GM12892 (cell line): ENCODE measurements around the gene DLGAP1.
"Not testable (repeated sequence)": the region's sequence is repeated elsewhere in the genome, so short reads cannot be mapped to it uniquely, and the experiment has no call there.

Source experiments
- DNase-seq: peaks from one replicate; pipeline ENCODE4 v3.0.0; 2011; ENCODE audit not compliant: insufficient read length
- FAIRE-seq: peaks from 2 replicates; lab custom pipeline; 2011; peaks lifted over from hg19 to GRCh38; lab: Jason Lieb, UNC
- POLR2A ChIP-seq: IDR thresholded peaks from 2 replicates; pipeline ENCODE4 v1.6.1; 2011; ENCODE audit warnings: low read depth, low read length, control low read depth
- POLR2AphosphoS5 ChIP-seq: IDR thresholded peaks from 2 replicates; pipeline ENCODE4 v1.6.1; 2011; ENCODE audit warnings: low read depth, low read length, control low read depth
- TAF1 ChIP-seq: IDR thresholded peaks from 2 replicates; pipeline ENCODE4 v1.6.1; 2011; ENCODE audit warnings: low read depth, mild to moderate bottlenecking, control low read depth, low read length, borderline replicate concordance

Gene DLGAP1

DNA sequence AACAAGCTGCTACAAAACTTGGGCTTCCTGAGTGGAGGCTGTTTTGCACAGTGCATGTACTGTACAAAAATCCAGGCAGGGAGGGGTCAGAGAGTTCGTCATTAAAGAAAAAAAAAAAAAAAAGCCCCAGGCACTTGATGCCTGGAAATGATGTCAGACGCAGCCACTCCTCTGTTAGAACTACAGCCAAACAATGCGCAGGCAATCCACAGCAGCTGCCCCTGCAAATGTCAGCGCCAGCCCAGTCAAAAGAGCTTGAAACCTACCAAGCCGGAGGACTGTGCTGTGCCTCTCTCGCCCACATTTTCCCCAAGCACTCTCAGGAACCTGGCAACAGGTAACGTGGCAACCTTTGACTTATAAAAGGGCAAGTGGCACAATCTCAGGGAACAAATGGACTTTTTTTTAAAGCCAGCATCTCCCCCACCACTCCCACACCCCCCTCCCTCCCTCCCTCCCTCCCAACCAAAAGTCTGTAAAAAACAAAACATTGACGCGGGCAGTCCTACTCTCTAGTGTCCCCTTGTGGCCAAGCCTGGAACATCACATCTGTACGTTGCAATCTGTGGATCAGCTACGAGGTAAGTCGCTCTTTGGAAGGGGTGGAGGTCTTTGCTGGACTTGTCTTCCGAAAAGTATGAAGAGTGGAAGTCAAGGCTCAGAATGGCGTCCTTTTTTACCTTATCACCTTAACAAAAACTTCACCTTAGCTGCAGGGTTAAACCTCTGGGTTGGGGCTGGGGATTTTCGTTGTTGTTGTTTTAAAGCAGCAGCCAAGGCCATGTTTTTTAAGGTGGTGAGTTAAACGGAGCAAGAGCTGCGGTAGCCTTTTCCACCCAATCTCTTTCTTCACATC lies 861.0 kb downstream of the DLGAP1 start:
- TF ChIP-seq POLR2AphosphoS5: peak; percentile 47; the same call in 1 of the 2 replicates
- TF ChIP-seq TAF1: no peak
- TF ChIP-seq POLR2A: peak; percentile 59
- peak; percentile 81 for FAIRE-seq

DNA sequence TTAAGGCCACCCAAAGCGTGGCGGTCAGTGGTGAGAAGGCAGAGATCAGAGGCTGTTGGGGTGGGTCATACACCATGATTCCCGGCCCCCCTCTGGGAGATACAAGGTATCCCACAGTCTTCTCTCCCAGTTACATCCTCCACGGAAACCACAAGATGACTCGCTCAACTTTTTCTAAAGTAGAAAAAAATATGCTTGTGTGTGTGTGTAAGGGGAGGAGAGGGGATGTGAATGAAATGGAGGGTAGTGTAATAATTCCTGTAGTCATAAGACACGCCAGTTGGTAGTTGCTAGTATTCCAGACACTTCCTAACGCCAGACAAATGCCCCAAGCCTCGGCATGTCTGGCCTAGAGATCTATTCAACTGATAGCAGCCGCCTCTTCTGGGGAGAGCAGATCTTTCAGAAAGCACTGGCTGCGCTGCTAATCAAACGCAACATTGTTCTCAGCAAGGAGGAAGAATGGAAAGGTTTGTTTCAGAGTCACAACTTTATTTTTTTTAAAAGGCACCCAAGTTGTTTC lies 861.7 kb downstream of the DLGAP1 start:
- DNase-seq (no peak), FAIRE-seq (no peak)
- TF ChIP-seq TAF1 (no peak), POLR2AphosphoS5 (no peak), POLR2A (no peak)

More for the DNA sequence above, 861.0 kb downstream of the DLGAP1 start:
- DNase-seq: peak; percentile 41

DNA sequence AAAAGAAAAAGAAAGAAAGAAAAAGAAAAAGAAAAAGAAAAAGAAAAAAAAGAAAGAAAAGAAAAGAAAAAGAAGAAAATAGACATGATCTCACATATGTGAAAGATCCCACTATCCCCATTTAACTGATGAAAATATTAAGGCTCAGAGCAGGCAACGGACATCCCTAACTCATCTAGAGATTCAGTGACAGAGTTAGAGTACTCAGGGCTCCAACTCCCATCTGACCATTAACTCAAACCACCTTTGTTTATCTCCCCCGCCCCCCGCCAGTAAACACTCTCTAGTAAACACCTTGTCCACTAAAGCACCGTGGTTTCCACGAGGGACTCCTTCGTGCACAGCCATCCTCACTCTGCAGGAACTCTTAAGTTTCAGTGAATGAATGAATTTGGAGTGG lies 862.2 kb downstream of the DLGAP1 start:
- DNase-seq (no peak), FAIRE-seq (no peak)
- no peak for TF ChIP-seq TAF1
- TF ChIP-seq POLR2AphosphoS5: no peak
- TF ChIP-seq POLR2A: no peak

GRCh38 chr18:3590096-3590630 lies 864.9 kb downstream of the DLGAP1 start:
- FAIRE-seq (no peak), DNase-seq (no peak)
- no peak for TF ChIP-seq TAF1
- no peak for TF ChIP-seq POLR2AphosphoS5
- no peak for TF ChIP-seq POLR2A

GRCh38 chr18:3585656-3586509 lies 869.2 kb downstream of the DLGAP1 start:
- no peak for TF ChIP-seq TAF1
- TF ChIP-seq POLR2AphosphoS5: no peak
- TF ChIP-seq POLR2A: no peak
- FAIRE-seq (peak; percentile 48), DNase-seq (no peak)

DNA sequence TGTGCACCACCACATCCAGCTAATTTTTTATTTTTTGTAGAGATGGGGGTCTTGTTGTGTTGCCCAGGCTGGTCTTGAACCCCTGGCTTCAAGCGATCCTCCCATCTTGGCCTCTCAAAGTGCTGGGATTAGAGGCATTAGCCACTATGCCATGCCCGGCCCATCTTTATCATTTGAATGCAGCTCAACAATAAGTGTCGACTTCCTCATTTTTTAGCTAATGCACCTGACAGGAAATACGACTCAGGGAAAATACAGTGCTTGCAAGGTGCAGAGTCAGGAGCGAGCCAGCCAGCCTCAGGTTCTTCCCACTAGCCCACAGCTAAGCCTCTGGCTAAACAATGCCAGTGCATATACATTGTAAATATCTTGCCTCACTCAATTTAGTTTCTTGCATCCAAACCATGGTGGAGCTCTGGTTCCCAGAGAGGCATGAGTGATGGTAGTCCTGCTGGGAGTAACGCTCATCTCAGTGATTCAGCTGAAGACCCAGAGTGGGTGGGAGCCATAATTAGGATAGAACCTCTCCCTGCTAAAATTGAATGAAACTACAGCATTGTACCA lies 870.1 kb downstream of the DLGAP1 start:
- FAIRE-seq: no peak
- no peak for DNase-seq
- TF ChIP-seq POLR2A: no peak
- TF ChIP-seq TAF1: no peak
- TF ChIP-seq POLR2AphosphoS5: no peak

DNA sequence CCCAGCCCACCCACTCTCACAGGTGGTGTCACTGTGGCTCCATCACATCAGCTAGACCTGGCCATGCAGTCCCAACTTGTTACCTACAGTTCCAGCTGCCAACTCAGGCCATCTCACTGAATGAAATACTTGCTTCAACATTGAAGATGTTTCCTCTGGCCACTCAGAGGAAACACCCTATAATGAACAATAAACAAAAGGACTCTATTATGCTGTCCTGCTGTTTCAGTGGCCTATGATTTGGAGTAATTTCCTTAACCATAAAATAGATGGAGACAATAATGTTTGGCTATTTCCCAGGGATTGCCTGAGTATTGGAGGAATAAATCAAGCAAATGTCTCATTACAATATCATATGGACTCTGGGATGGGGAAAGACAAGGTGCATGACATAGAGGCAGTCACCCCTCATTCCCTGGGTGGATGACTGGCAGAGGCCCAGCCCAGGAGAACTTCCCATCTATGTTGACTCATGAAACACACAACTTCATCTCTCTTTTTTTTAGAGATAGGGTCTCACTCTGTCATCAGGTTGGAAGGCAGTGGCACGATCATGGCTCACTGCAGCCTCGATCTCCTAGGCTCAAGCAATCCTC lies 870.7 kb downstream of the DLGAP1 start:
- FAIRE-seq: no peak
- no peak for DNase-seq
- TF ChIP-seq POLR2AphosphoS5 (no peak), TAF1 (no peak), POLR2A (no peak)

DNA sequence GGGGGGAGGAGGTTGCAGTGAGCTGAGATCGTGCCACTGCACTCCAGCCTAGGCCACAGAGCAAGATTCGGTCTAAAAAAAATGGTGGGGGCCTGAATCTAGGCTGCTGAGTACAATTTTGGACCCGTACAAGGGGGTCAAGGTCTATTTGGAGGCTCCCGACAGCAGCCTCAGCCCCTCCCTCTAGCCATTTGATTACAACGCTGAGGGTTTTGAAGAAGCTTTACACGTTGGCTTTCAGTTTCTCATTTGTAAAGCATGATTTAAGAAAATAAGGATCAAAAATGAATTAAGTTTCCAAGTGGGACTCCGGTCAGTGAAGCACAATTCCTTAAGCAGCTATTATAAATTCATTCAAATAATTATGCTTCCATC lies 871.2 kb downstream of the DLGAP1 start:
- FAIRE-seq: no peak
- TF ChIP-seq POLR2A: no peak

GRCh38 chr18:3583106-3583872 lies 871.8 kb downstream of the DLGAP1 start:
- not testable (repeated sequence) for DNase-seq, FAIRE-seq

More for the DNA sequence above, 871.2 kb downstream of the DLGAP1 start:
- DNase-seq: no peak

DNA sequence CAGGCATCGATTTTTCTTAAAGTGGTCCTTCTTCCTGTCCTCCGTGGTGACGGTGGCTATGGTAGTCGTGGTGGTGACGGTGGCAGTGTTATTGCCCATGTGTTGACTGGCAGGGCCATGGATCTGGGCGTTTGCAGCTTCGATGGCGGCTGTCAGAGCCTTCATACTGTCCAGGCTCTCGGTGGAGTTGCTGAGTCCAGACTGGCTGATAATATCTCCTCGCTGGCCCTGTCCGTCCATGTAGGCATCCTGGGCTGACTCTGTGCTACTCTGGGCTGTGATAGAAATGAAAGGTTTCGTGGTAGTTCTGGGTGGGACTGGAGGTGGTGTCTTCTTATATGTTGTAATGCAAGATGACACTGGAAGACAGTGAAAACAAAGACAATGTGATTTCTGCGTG lies 873.2 kb downstream of the DLGAP1 start:
- FAIRE-seq (no peak), DNase-seq (no peak)
- TF ChIP-seq POLR2A: no peak
- TF ChIP-seq POLR2AphosphoS5: no peak
- TF ChIP-seq TAF1: no peak

- not testable (repeated sequence) for DNase-seq, FAIRE-seq
Observed at GRCh38 chr18:3580523-3581025, 874.5 kb downstream of the DLGAP1 start.
